RWPE1 (cell line): Measurements from ENCODE around the gene TIAM1.

ENCODE experiments used
- CTCF ChIA-PET: fragments of 350-600 bp; sonication (Branson Sonifier 250); formaldehyde crosslinking; extraction: SDS; loops from one replicate; lab custom pipeline; 2021; lab: Yijun Ruan, JAX
- POLR2A ChIA-PET: fragments of 400-600 bp; formaldehyde crosslinking; extraction: SDS; loops from one replicate; lab custom pipeline; 2020; ENCODE audit warnings: antibody characterized with exemption; ENCODE audit not compliant: low non-redundant PET; lab: Yijun Ruan, JAX
- DNase-seq: peaks from one replicate; pipeline ENCODE4 v3.0.0; 2012; ENCODE audit warnings: low spot score
- H3K27ac ChIP-seq: fragments of 450-650 bp; 2 replicates; pipeline ENCODE4 v1.5.1; 2017
- TF ChIP-seq, protein P1 (sequence below): fragments of 450-650 bp; conservative IDR thresholded peaks from 2 replicates; pipeline ENCODE4 v1.5.1; 2017; ENCODE audit warnings: low read depth, mild to moderate bottlenecking

TIAM1 gene

DNA sequence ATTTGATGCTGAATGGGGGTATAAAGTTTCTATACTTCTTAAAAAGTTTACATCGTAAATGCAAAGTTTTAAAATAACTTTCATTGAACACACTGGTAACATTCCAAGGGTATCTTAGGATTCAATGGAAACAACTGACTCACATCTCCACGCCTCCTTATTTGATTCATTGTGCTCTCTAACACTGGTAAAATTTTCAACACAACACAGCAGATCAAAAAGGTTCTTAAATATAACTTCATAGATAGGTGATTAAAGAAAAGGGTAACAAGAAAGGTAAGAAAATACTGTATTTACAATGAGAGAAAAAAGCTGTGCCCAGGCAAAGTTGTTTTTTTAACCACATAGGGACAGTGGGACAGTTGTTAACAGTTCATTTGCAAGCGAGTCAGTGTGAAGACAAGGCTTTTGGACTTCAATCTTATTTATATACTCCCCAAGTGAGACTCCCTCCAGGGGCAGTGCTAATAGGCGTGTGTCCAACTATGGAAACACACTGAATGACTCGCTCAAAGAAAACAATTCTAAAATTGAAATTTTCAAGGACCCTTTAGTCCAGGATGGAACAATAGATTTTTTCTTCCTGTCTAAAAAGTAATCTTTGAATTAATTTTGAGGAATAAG is 140.5 kb downstream of the TIAM1 start:
- ChIA-PET POLR2A (no interaction called here), CTCF (no interaction called here)
- DNase-seq = no peak
- H3K27ac ChIP-seq = no peak overlapping the region
- TF ChIP-seq, protein P1, sequence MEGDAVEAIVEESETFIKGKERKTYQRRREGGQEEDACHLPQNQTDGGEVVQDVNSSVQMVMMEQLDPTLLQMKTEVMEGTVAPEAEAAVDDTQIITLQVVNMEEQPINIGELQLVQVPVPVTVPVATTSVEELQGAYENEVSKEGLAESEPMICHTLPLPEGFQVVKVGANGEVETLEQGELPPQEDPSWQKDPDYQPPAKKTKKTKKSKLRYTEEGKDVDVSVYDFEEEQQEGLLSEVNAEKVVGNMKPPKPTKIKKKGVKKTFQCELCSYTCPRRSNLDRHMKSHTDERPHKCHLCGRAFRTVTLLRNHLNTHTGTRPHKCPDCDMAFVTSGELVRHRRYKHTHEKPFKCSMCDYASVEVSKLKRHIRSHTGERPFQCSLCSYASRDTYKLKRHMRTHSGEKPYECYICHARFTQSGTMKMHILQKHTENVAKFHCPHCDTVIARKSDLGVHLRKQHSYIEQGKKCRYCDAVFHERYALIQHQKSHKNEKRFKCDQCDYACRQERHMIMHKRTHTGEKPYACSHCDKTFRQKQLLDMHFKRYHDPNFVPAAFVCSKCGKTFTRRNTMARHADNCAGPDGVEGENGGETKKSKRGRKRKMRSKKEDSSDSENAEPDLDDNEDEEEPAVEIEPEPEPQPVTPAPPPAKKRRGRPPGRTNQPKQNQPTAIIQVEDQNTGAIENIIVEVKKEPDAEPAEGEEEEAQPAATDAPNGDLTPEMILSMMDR = no peak

DNA sequence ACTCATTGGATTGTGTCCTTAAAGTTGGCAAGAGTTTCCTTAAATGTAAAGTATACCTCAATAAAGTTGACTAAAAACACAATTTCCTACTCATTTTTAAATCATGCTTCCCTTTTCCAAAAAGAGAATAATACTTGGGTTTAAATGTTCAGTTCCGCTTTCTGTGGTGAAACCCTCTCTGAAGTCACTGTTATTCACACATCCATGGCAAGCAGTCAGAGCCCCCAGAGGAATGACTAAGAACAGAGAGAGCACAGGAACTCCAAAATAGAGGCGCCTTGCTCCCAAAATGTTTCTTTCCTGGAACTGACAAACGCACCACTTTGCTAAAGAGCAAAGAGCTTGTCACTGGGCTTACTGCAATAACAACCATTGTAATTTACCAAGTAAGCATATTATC is 142.5 kb downstream of the TIAM1 start:
- ChIA-PET POLR2A (no interaction called here), CTCF (interaction anchor here (0.6 to 1.9 kb wide), 4 partner anchors 21 to 580 kb away, joined by 3 to 8 read pairs (median 5); no protein-coding TSS in a partner anchor)
- no peak overlapping the region for H3K27ac ChIP-seq
- TF ChIP-seq, protein P1 = no peak
- no peak for DNase-seq

DNA sequence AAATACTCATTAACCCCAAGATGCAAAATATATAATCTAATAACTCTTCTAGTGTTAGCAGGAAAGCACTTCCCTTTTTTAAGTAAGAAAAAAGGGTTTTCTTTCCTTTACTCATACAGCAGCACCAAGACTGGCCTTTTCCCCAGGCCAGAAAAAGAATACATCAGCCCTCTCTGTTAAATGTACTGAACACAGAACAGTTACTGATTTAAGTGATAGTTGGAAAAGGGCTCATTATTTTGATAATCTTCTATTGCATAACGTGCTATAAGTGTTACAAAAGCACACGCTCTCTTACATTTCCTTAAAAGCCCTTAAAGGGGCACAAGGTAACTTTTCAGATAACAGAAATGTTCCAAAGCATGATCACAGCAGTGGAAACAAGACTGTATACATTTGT is 142.9 kb downstream of the TIAM1 start:
- TF ChIP-seq, protein P1 = no peak
- POLR2A ChIA-PET = no interaction called here
- DNase-seq = no peak
- CTCF ChIA-PET = interaction anchor here (1.9 kb wide), 1 partner anchor 380 kb away, joined by 7 read pairs; no protein-coding TSS in a partner anchor
- no peak overlapping the region for H3K27ac ChIP-seq

DNA sequence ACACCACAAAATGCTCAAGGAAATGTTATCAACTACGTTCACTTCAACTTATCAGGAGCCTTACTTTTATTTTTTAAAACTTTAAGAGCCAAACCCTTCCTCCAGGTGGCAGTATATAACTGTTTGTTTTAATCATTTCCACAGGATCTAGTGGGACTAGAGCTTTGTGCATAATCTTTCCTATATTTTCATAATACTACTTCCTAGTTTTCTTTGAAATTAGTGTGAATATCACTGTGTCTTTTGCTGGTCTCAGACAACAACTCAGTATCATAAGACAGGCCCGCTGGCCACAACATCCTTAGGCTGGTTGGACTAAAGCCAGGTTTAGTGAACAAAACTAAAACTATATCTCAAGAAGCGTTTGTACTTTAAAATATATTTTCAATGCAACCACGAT is 145.5 kb downstream of the TIAM1 start:
- peak; percentile 49 for DNase-seq
- no peak overlapping the region for H3K27ac ChIP-seq
- CTCF ChIA-PET = interaction anchor here (0.5 to 1.5 kb wide), 7 partner anchors 35 to 1060 kb away, joined by 3 to 6 read pairs (median 3); no protein-coding TSS in a partner anchor
- TF ChIP-seq, protein P1 = peak; percentile 64
- POLR2A ChIA-PET = no interaction called here

DNA sequence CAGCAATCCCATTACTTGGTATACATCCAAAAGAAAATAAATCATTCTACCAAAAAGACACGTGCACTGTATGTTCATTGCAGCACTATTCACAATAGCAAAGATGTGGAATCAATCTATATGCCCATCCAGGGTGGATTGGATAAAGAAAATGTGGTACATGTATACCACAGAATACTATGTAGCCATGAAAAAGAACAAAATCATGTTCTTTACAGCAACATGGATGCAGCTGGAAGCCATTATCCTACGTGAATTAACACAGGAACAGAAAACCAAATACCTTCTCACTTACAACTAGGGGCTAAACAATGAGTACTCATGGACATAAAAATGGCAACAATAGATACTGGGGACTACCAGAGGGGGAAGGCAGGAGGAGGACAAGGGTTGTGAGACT is 147.3 kb downstream of the TIAM1 start:
- ChIA-PET CTCF (interaction anchor here (0.7 to 1.1 kb wide), 2 partner anchors 174 to 384 kb away, joined by 5 to 10 read pairs; no protein-coding TSS in a partner anchor), POLR2A (no interaction called here)
- no peak for DNase-seq
- no peak overlapping the region for H3K27ac ChIP-seq
- TF ChIP-seq, protein P1 = no peak

DNA sequence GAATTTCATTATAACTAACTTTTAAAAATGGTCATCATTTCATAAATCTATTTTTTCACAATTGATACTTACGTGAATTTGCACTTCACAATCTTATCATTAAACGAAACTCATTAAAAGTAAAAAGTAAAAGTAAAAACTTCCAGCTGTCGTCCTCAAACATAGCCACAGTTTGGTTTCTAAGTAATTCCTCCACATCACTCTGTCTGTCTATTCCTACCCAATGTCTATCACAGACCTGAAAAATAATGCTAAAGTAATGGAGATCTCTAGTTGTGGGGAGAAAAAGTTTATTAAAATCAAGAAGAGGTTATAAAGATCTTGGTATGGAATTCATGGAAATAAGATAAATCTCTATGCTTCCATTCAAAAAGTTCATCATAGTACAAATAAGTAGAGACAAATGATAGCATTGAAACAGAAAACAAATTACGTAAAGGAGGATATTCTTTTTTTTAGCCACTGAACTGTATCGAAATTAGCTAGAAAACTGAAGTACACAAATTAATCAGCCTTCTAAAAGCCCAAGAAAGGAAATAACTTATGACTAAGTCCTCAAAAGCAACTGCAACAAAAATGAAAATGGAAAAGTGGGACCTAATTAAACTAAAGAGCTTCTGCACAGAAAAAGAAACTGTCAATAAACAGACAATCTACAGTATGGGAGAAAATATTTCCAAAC is 148.6 kb downstream of the TIAM1 start:
- TF ChIP-seq, protein P1 = no peak
- no peak overlapping the region for H3K27ac ChIP-seq
- ChIA-PET POLR2A (no interaction called here), CTCF (interaction anchor here (0.5 to 0.9 kb wide), 5 partner anchors 31 to 396 kb away, joined by 3 to 4 read pairs (median 3); no protein-coding TSS in a partner anchor)
- DNase-seq = no peak
